HepG2 (cell line): ENCODE measurements around the gene IDS.

Source experiments
- AGO1 ChIP-seq: fragments of 200-400 bp; formaldehyde crosslinking; IDR thresholded peaks from 2 replicates; pipeline ENCODE4 v1.6.1; 2017; ENCODE audit warnings: mild to moderate bottlenecking, low read depth, low read length, moderate library complexity; ENCODE audit not compliant: poor library complexity, severe bottlenecking
- FOSL1 ChIP-seq: sonication (generic); formaldehyde crosslinking; IDR thresholded peaks from 2 replicates; pipeline ENCODE4 v1.9.0; 2021; ENCODE audit warnings: missing genetic modification reagents, borderline replicate concordance
- FOXO4 ChIP-seq: sonication (generic); formaldehyde crosslinking; conservative IDR thresholded peaks from 2 replicates; pipeline ENCODE4 v1.8.1; 2023; ENCODE audit warnings: missing genetic modification reagents
- GABPA ChIP-seq, 2 experiments: IDR thresholded peaks; 2 replicates each; pipeline ENCODE4 v1.6.1; 2011 to 2016; ENCODE audit warnings: low read depth in 2 of 2, low read length in 1 of 2, missing biosample characterization in 1 of 2, missing genetic modification characterization in 1 of 2
- GTF2F1 ChIP-seq: fragments of 150-350 bp; IDR thresholded peaks from 2 replicates; pipeline ENCODE4 v1.6.1; 2014; ENCODE audit warnings: low read length
- MAF1 ChIP-seq: sonication (generic); formaldehyde crosslinking; IDR thresholded peaks from 2 replicates; pipeline ENCODE4 v1.5.0; 2020; ENCODE audit warnings: missing genetic modification reagents, borderline replicate concordance
- POLR2A ChIP-seq, 2 experiments: IDR thresholded peaks; 2 replicates each; pipeline ENCODE4 v1.6.1; 2011; ENCODE audit warnings: low read depth in 2 of 2, low read length in 2 of 2, mild to moderate bottlenecking in 1 of 2, moderate library complexity in 1 of 2; ENCODE audit not compliant: insufficient read depth in 1 of 2
- ZNF644 ChIP-seq: IDR thresholded peaks from 2 replicates; pipeline ENCODE4 v1.6.1; 2016; ENCODE audit warnings: low read depth
- TF ChIP-seq, protein P1 (sequence below): sonication (generic); formaldehyde crosslinking; IDR thresholded peaks from 2 replicates; pipeline ENCODE4 v1.5.0; 2020; ENCODE audit warnings: mild to moderate bottlenecking, missing genetic modification reagents, moderate library complexity

DNA sequence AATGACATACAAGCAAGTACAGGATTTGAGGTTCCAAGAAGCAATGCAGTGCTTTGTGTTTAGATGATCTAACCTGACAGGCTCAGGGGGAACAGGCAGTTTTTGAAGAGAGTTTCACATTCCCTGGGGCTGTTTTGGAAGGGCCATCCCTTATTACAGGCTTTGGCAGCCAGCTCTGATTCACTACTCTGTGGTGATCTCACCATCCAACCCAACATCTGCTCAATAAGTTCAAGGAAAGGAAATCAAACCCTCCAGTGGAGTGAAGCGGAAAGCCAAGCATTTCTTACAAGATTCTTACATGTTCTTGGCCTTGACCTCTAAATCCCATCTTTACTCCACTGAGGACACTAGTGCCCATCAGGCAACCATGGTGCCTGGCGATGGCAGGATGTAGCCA is 7.5 kb downstream of the IDS start:
- TF ChIP-seq AGO1 (no peak), ZNF644 (CRISPR knock-in tag) (no peak), FOXO4 (CRISPR knock-in tag) (no peak), MAF1 (CRISPR knock-in tag) (no peak), GTF2F1 (no peak), GABPA (IDR thresholded peaks at IDR 0.05; ENCODE audit: low read depth, low read length) (no peak), GABPA (CRISPR knock-in tag; IDR thresholded peaks at IDR 0.05; ENCODE audit: low read depth) (no peak), FOSL1 (CRISPR knock-in tag) (no peak), POLR2A (IDR thresholded peaks at IDR 0.05; ENCODE audit: insufficient read depth in 1 of 2, low read depth in 2 of 2, low read length in 2 of 2) (no peak)
- TF ChIP-seq, protein P1, sequence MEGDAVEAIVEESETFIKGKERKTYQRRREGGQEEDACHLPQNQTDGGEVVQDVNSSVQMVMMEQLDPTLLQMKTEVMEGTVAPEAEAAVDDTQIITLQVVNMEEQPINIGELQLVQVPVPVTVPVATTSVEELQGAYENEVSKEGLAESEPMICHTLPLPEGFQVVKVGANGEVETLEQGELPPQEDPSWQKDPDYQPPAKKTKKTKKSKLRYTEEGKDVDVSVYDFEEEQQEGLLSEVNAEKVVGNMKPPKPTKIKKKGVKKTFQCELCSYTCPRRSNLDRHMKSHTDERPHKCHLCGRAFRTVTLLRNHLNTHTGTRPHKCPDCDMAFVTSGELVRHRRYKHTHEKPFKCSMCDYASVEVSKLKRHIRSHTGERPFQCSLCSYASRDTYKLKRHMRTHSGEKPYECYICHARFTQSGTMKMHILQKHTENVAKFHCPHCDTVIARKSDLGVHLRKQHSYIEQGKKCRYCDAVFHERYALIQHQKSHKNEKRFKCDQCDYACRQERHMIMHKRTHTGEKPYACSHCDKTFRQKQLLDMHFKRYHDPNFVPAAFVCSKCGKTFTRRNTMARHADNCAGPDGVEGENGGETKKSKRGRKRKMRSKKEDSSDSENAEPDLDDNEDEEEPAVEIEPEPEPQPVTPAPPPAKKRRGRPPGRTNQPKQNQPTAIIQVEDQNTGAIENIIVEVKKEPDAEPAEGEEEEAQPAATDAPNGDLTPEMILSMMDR (CRISPR knock-in tag) = no peak
